A673 (cell line): ENCODE results near the gene SLC7A6.

Experiments used
- EZH2 ChIP-seq: fragments of 200-600 bp; sonication (generic); IDR thresholded peaks from 2 replicates; pipeline ENCODE4 v1.6.1; 2017; ENCODE audit warnings: borderline replicate concordance, low read depth, mild to moderate bottlenecking, mixed read lengths, antibody characterized with exemption, low read length; ENCODE audit not compliant: poor library complexity, severe bottlenecking
- TF ChIP-seq, protein P1 (sequence below): fragments of 300-800, 200-600 bp; sonication (generic); conservative IDR thresholded peaks from 2 replicates; pipeline ENCODE4 v1.5.1; 2017; ENCODE audit warnings: low read depth, mild to moderate bottlenecking, antibody characterized with exemption, low read length, moderate library complexity, mixed read lengths

DNA sequence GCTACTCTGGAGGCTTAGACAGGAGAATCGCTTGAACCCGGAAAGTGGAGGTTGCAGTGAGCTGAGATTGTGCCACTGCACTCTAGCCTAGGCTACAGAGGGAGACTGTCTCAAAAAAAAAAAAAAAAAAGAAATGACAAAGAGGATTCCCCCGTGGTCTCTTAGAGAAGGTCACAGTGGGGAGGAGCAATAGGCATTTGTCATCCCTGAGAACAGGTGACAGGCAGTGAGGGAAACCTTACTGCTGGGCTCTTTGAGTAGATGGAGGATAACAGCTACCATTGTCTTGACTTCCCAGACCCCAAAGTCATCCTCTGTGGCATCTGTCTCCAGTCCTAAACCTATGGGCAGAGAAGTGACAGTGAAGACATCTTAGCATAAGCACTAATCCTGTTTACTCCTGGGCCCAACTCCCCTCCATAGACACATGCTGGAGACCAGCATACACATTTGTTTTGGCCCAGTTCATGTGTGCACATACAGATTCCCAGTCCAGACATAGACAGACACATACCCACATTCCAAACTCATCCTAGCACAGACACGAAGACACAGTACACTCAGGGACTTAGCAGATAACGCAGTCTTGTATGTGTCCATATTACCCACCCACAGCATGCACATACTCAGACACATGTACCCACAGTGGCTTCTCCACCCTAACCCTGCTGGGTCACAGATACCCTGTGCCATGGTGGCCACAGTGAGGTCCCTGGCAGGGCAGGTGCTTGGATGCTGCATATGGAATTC is 31.1 kb upstream of the SLC7A6 start:
- TF ChIP-seq, protein P1, sequence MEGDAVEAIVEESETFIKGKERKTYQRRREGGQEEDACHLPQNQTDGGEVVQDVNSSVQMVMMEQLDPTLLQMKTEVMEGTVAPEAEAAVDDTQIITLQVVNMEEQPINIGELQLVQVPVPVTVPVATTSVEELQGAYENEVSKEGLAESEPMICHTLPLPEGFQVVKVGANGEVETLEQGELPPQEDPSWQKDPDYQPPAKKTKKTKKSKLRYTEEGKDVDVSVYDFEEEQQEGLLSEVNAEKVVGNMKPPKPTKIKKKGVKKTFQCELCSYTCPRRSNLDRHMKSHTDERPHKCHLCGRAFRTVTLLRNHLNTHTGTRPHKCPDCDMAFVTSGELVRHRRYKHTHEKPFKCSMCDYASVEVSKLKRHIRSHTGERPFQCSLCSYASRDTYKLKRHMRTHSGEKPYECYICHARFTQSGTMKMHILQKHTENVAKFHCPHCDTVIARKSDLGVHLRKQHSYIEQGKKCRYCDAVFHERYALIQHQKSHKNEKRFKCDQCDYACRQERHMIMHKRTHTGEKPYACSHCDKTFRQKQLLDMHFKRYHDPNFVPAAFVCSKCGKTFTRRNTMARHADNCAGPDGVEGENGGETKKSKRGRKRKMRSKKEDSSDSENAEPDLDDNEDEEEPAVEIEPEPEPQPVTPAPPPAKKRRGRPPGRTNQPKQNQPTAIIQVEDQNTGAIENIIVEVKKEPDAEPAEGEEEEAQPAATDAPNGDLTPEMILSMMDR, result no peak
- TF ChIP-seq EZH2, result no peak
